HUES6 (cell line): ENCODE data around the gene SACM1L.

ENCODE experiments used
- H3K27ac ChIP-seq: 2 replicates; pipeline ENCODE4 v1.7.0; 2013; ENCODE audit warnings: low read depth, mild to moderate bottlenecking, low read length, inconsistent platforms
- H3K27me3 ChIP-seq: 2 replicates; pipeline ENCODE4 v1.6.1; 2013; ENCODE audit warnings: low read length; ENCODE audit not compliant: control insufficient read depth, insufficient read depth
- H3K36me3 ChIP-seq: 2 replicates; pipeline ENCODE4 v1.6.1; 2013; ENCODE audit warnings: low read length; ENCODE audit not compliant: control insufficient read depth, insufficient read depth
- H3K4me1 ChIP-seq: 2 replicates; pipeline ENCODE4 v1.6.1; 2013; ENCODE audit warnings: low read length; ENCODE audit not compliant: control insufficient read depth, insufficient read depth
- H3K4me3 ChIP-seq: 2 replicates; pipeline ENCODE4 v1.5.1; 2013; ENCODE audit warnings: low read depth, low read length
- H3K9ac ChIP-seq: one replicate; pipeline ENCODE4 v1.6.1; 2013; ENCODE audit warnings: mild to moderate bottlenecking, low read length
- H3K9me3 ChIP-seq: 2 replicates; pipeline ENCODE4 v1.6.1; 2013; ENCODE audit warnings: low read depth, low read length; ENCODE audit not compliant: control insufficient read depth, insufficient read depth

SACM1L gene

DNA sequence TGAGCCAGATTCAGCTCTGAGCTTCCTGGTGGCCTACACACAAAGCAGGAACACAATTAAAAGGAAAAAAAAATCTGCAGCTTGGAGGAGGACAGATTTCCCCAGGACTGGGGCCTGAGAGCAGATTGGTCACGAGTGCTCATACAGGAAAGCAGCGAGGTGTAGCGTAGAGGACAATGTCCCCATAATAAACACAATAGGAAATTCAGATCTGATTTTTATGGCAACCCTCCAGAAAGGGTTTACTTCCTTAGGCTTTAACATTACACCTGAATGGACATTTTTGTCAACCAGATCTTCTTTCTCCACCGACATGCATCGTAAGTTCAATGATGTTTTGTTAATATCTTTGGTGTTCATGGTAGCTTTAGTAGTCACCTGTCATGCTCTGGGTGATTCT, 83.9 kb downstream of the SACM1L start:
- Histone ChIP-seq H3K4me1 (peaks cover 15% of the 10 kb centered on the region), H3K9ac (no peak overlapping the region), H3K4me3 (no peak overlapping the region), H3K9me3 (no peaks in the 10 kb centered on the region), H3K27me3 (no peaks in the 10 kb centered on the region; the same call in 1 of the 2 replicates), H3K36me3 (no peaks in the 10 kb centered on the region), H3K27ac (no peak overlapping the region)

DNA sequence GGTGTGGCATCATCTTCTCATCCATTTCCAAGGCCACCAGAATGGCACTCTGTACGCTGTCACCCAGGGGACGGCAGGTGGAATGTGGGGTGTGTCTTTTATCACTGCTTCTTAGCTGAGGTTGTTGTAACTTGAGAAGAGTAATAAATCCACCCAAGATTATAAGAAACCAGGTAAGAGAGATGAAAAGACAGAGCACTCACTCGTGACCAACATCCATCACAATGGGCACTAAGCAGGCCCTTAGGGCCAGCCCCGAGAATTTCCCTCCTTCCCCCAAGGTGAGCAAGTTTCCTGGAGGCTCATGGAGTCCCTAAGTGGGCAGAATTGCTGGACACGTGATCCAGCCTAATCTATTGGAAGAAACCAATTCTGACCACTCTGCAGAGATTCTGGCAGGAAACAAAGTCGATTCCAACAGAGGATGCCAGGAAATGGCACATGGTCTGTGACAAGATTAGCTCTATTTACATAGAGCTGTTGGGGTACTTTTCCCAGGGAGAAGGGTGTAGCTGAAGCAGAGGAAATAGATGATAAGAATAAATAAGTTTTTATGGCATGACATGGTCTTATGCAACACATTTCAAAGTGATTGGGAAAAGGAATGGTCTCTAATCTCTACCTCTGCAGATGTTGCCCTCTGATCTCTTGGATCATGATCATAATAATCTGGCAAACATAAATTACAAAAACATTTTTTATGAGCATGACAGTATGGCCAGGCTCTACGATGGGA, 84.7 kb downstream of the SACM1L start:
- no peak overlapping the region for H3K9ac ChIP-seq
- no peak overlapping the region for H3K4me3 ChIP-seq
- H3K27me3 ChIP-seq: no peaks in the 10 kb centered on the region; the same call in 1 of the 2 replicates
- H3K36me3 ChIP-seq: no peaks in the 10 kb centered on the region
- no peaks in the 10 kb centered on the region for H3K9me3 ChIP-seq
- no peak overlapping the region for H3K27ac ChIP-seq
- H3K4me1 ChIP-seq: peaks cover 15% of the 10 kb centered on the region

DNA sequence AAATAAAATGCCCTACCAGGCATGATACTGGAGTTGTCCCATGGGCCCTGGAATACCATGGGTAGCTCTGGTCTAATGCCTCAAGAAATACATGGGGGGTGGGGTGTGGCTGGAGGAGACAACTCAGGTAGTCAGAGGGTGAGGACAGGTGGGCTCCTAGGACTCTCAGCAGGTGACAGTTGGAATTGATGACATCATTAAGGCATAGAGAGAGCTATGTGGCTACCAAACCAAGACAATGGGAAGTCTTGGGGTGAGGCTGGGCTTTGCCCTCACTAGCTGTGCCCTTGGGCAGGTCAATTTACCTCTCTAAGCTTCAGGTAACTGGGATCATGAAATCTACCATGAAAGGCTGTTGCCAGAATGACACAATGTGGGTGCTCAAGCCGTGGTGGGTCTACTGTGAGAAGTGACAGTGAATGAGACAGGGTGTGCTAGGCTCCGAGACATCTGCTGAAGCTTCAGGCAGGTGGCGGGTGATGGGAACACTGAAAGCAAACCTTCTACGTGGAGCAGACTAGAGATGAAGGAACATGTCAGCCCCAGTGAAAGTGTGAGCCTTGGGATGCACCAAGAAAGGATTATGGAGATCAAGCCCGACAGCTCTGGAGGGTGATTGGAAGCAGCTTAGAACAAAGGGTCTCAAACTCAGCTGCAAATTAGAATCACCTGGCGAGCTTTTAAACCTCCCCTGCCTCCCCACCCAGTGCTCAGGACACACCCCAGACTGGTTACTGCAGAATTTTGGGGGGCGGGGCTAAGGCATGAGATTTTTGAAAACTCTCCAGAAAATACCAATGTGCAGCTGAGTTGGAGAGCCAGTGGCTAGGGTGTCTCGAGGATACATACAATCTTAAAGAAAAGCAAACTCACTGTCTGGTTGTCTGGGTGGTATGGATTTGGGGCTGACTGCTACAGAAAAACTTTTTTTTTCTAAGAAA, 85.7 kb downstream of the SACM1L start:
- Histone ChIP-seq H3K9me3 (no peaks in the 10 kb centered on the region), H3K9ac (no peak overlapping the region), H3K36me3 (no peaks in the 10 kb centered on the region), H3K27ac (no peak overlapping the region), H3K4me3 (no peak overlapping the region), H3K4me1 (peaks cover 15% of the 10 kb centered on the region), H3K27me3 (peaks cover 2% of the 10 kb centered on the region; the same call in 1 of the 2 replicates)

- no peak overlapping the region for H3K4me3 ChIP-seq
- peaks cover 18% of the 10 kb centered on the region for H3K4me1 ChIP-seq
Measured at GRCh38 chr3:45775571-45776300, 86.5 kb downstream of the SACM1L start.

GRCh38 chr3:45776301-45776595, 87.1 kb downstream of the SACM1L start:
- H3K9me3 ChIP-seq: no peaks in the 10 kb centered on the region
- H3K9ac ChIP-seq: no peak overlapping the region
- no peaks in the 10 kb centered on the region for H3K36me3 ChIP-seq
- no peak overlapping the region for H3K4me3 ChIP-seq
- peaks cover 2% of the 10 kb centered on the region; the same call in 1 of the 2 replicates for H3K27me3 ChIP-seq
- no peak overlapping the region for H3K27ac ChIP-seq
- H3K4me1 ChIP-seq: peaks cover 18% of the 10 kb centered on the region

More at GRCh38 chr3:45775571-45776300, 86.5 kb downstream of the SACM1L start:
- Histone ChIP-seq H3K36me3 (no peaks in the 10 kb centered on the region), H3K27ac (no peak overlapping the region), H3K9me3 (no peaks in the 10 kb centered on the region), H3K27me3 (peaks cover 2% of the 10 kb centered on the region; the same call in 1 of the 2 replicates), H3K9ac (no peak overlapping the region)

- Histone ChIP-seq H3K36me3 (no peaks in the 10 kb centered on the region), H3K4me1 (peaks cover 18% of the 10 kb centered on the region), H3K9ac (no peak overlapping the region), H3K9me3 (no peaks in the 10 kb centered on the region), H3K27ac (no peak overlapping the region), H3K4me3 (no peak overlapping the region), H3K27me3 (peaks cover 2% of the 10 kb centered on the region; the same call in 1 of the 2 replicates)
Measured at GRCh38 chr3:45776611-45777010, 87.4 kb downstream of the SACM1L start.

GRCh38 chr3:45777111-45777745, 88.0 kb downstream of the SACM1L start:
- peaks cover 18% of the 10 kb centered on the region for H3K4me1 ChIP-seq
- H3K9ac ChIP-seq: no peak overlapping the region
- H3K9me3 ChIP-seq: no peaks in the 10 kb centered on the region
- H3K27ac ChIP-seq: no peak overlapping the region
- H3K36me3 ChIP-seq: no peaks in the 10 kb centered on the region
- H3K4me3 ChIP-seq: no peak overlapping the region
- peaks cover 5% of the 10 kb centered on the region; the same call in 1 of the 2 replicates for H3K27me3 ChIP-seq

- peaks cover 18% of the 10 kb centered on the region for H3K4me1 ChIP-seq
Measured at GRCh38 chr3:45777746-45778386, 88.7 kb downstream of the SACM1L start.

DNA sequence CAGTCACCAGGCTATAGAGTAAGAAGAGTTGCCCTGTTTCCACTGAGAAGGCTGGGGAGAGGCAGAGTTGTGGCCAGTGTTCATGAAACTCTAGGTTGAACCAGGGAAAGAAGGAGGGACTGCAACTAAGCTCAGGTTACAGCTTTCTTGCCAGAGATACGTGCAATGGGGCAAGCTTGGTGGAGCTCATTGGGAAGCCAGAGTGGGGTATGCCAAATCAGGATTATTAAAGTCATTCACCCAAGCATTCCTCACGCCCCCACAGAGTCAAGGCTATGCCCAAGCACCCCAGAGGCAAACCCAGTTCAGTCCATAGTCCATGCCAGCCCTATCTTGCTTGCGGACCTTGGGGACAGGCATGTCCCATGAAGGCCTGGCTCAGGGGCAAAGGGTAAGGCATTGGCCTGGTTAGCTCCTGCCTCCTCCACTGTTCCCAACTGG, 89.6 kb downstream of the SACM1L start:
- H3K27me3 ChIP-seq: peaks cover 11% of the 10 kb centered on the region; the same call in 1 of the 2 replicates
- no peaks in the 10 kb centered on the region for H3K36me3 ChIP-seq
- H3K4me3 ChIP-seq: no peak overlapping the region
- no peak overlapping the region for H3K27ac ChIP-seq
- H3K9ac ChIP-seq: no peak overlapping the region
- H3K9me3 ChIP-seq: no peaks in the 10 kb centered on the region
- H3K4me1 ChIP-seq: peaks cover 18% of the 10 kb centered on the region

More at GRCh38 chr3:45777746-45778386, 88.7 kb downstream of the SACM1L start:
- Histone ChIP-seq H3K9me3 (no peaks in the 10 kb centered on the region), H3K36me3 (no peaks in the 10 kb centered on the region), H3K27me3 (peaks cover 11% of the 10 kb centered on the region; the same call in 1 of the 2 replicates), H3K4me3 (no peak overlapping the region), H3K9ac (no peak overlapping the region), H3K27ac (no peak overlapping the region)
